Parathyroid adenoma (tissue), 2 donors: Measurements from ENCODE around the gene KLHL4.
"Not testable (repeated sequence)": the region's sequence is repeated elsewhere in the genome, so short reads cannot be mapped to it uniquely, and the experiment has no call there.

Source experiments
- H2AFZ ChIP-seq: fragments of 300-600 bp; sonication (generic); one replicate; pipeline ENCODE4 v1.7.0; 2017; ENCODE audit warnings: antibody characterized with exemption, mild to moderate bottlenecking
- H3K27ac ChIP-seq: fragments of 300-600 bp; sonication (generic); one replicate; pipeline ENCODE4 v1.7.0; 2017
- H3K27me3 ChIP-seq: fragments of 300-600 bp; sonication (generic); one replicate; pipeline ENCODE4 v1.7.0; 2017; ENCODE audit warnings: low read length; ENCODE audit not compliant: control insufficient read depth, insufficient read depth
- H3K36me3 ChIP-seq: fragments of 300-600 bp; sonication (generic); one replicate; pipeline ENCODE4 v1.7.0; 2017; ENCODE audit warnings: low read length; ENCODE audit not compliant: control insufficient read depth, insufficient read depth
- H3K4me1 ChIP-seq: fragments of 300-600 bp; sonication (generic); one replicate; pipeline ENCODE4 v1.7.0; 2017; ENCODE audit warnings: control low read depth
- H3K4me2 ChIP-seq: fragments of 300-600 bp; sonication (generic); one replicate; pipeline ENCODE4 v1.7.0; 2017; ENCODE audit warnings: low read length
- H3K4me3 ChIP-seq: fragments of 300-600 bp; sonication (generic); one replicate; pipeline ENCODE4 v1.7.0; 2017; ENCODE audit warnings: low read depth, low read length
- H3K79me2 ChIP-seq: fragments of 300-600 bp; sonication (generic); one replicate; pipeline ENCODE4 v1.7.0; 2017; ENCODE audit warnings: control low read depth
- H3K9ac ChIP-seq: fragments of 300-600 bp; sonication (generic); one replicate; pipeline ENCODE4 v1.7.0; 2017; ENCODE audit warnings: mild to moderate bottlenecking
- H3K9me3 ChIP-seq: fragments of 300-600 bp; sonication (generic); one replicate; pipeline ENCODE4 v1.7.0; 2017; ENCODE audit warnings: low read length; ENCODE audit not compliant: control insufficient read depth
- TF ChIP-seq, protein P1 (sequence below): fragments of 300-600 bp; sonication (generic); IDR thresholded peaks from one replicate; pipeline ENCODE4 v1.7.0; 2017; ENCODE audit warnings: antibody characterized with exemption, mild to moderate bottlenecking
- donor health status: primary hyperparathyroidism.

The KLHL4 gene, protein sequence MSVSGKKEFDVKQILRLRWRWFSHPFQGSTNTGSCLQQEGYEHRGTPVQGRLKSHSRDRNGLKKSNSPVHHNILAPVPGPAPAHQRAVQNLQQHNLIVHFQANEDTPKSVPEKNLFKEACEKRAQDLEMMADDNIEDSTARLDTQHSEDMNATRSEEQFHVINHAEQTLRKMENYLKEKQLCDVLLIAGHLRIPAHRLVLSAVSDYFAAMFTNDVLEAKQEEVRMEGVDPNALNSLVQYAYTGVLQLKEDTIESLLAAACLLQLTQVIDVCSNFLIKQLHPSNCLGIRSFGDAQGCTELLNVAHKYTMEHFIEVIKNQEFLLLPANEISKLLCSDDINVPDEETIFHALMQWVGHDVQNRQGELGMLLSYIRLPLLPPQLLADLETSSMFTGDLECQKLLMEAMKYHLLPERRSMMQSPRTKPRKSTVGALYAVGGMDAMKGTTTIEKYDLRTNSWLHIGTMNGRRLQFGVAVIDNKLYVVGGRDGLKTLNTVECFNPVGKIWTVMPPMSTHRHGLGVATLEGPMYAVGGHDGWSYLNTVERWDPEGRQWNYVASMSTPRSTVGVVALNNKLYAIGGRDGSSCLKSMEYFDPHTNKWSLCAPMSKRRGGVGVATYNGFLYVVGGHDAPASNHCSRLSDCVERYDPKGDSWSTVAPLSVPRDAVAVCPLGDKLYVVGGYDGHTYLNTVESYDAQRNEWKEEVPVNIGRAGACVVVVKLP

DNA sequence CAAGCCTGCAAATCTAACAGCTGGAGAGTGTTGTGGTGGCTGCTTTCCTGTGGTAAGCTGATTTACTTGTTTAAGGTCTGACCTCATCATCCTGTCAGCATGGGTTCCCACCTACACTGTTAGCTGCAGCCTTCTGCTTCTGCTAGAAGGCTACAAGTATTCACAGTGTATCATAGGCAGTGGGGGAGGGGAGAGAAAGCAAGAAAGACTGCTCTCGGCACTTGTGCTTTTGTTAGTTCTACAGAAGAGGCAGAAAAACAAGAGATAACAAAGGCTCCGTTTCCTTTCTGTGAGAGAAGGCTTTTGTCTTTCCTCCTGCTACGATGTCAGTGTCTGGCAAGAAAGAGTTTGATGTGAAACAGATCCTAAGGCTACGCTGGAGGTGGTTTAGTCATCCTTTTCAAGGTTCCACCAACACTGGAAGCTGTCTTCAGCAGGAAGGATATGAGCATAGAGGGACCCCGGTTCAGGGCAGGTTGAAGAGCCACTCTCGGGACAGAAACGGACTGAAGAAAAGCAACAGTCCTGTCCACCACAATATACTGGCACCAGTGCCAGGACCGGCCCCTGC, at the start of gene KLHL4:
KLHL4 (plus strand) TSS at position 232 of the 571 bp plus-strand sequence; CDS start at position 324, 92 bp downstream.
- Histone ChIP-seq H3K4me1 (no peaks in the 10 kb centered on the region), H3K4me2 (peak within 1 kb of the TSS; percentile 44), H3K79me2 (no peaks in the 10 kb centered on the region), H2AFZ (no peak within 1 kb of the TSS), H3K36me3 (no peaks in the 10 kb centered on the region), H3K4me3 (no peak within 1 kb of the TSS), H3K27ac (no peak within 1 kb of the TSS), H3K9me3 (no peaks in the 10 kb centered on the region), H3K9ac (no peak within 1 kb of the TSS), H3K27me3 (no peaks in the 10 kb centered on the region)
- TF ChIP-seq, protein P1, sequence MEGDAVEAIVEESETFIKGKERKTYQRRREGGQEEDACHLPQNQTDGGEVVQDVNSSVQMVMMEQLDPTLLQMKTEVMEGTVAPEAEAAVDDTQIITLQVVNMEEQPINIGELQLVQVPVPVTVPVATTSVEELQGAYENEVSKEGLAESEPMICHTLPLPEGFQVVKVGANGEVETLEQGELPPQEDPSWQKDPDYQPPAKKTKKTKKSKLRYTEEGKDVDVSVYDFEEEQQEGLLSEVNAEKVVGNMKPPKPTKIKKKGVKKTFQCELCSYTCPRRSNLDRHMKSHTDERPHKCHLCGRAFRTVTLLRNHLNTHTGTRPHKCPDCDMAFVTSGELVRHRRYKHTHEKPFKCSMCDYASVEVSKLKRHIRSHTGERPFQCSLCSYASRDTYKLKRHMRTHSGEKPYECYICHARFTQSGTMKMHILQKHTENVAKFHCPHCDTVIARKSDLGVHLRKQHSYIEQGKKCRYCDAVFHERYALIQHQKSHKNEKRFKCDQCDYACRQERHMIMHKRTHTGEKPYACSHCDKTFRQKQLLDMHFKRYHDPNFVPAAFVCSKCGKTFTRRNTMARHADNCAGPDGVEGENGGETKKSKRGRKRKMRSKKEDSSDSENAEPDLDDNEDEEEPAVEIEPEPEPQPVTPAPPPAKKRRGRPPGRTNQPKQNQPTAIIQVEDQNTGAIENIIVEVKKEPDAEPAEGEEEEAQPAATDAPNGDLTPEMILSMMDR, result no peak

DNA sequence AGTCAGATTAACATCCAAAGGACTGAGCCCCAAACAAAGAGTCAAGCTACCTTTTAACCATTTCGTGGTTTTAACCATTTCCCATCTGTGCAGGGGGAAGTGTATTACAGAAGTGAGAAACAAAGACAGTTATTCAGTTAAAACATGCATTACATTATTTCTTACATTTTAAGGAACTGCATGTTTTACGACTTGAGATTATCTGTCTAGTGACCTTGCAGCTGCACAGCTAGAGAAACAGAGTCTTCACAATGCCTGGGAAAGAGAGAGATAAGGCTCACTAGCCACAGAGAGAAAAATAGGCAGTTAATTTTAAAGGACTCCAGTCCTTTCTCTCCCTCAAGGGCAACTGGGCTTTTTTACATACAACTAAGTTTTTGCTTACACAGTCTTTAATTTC, 48.7 kb upstream of the KLHL4 start:
- Histone ChIP-seq H3K79me2 (no peaks in the 10 kb centered on the region), H3K9me3 (no peaks in the 10 kb centered on the region), H3K9ac (no peak overlapping the region), H3K27ac (no peak overlapping the region), H3K4me2 (no peak overlapping the region), H3K27me3 (no peaks in the 10 kb centered on the region), H3K36me3 (no peaks in the 10 kb centered on the region), H3K4me3 (no peak overlapping the region), H3K4me1 (no peaks in the 10 kb centered on the region), H2AFZ (no peak overlapping the region)
- TF ChIP-seq, protein P1, result no peak

DNA sequence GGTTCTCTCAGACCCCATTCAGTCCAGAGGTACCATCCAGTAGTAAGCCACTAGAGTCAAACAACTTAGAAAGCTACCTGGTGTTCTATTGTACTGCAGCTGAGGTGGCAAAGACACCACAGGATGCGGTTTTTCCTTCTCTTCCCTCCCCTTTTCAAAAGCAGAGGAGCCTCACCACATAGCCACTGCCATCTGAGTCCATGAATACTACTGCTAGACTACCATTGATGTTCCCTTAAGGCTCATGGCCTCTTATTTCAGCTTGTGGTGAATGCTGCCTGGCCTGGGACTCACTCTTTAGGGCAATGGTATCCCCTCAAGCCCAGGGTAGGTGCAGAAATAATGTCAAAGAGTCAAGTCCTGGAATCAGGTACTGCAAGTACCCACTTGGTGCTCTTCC, 41.8 kb upstream of the KLHL4 start:
- Histone ChIP-seq H3K4me2 (no peak overlapping the region), H3K9ac (no peak overlapping the region), H3K27ac (no peak overlapping the region), H3K4me1 (no peaks in the 10 kb centered on the region), H2AFZ (no peak overlapping the region), H3K4me3 (no peak overlapping the region), H3K36me3 (no peaks in the 10 kb centered on the region), H3K9me3 (no peaks in the 10 kb centered on the region), H3K79me2 (no peaks in the 10 kb centered on the region), H3K27me3 (no peaks in the 10 kb centered on the region)
- TF ChIP-seq, protein P1, result no peak

DNA sequence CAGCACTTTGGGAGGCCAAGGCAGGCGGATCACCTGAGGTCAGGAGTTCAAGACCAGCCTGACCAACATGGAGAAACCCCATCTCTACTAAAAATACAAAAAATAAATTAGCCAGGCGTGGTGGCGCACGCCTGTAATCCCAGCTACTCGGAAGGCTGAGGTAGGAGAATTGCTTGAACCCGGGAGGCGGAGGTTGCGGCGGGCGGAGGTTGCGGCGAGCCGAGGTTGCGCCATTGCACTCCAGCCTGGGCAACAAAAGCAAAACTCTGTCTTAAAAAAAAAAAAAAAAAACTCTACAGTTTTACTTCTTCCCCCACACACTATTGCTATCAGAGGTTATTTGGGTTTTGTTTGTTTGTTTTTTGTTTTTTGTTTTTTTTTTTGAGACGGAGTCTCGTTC, 38.9 kb upstream of the KLHL4 start:
- H3K9me3 ChIP-seq, H3K36me3 ChIP-seq, H3K4me2 ChIP-seq, H3K79me2 ChIP-seq, H3K9ac ChIP-seq, H2AFZ ChIP-seq, H3K27me3 ChIP-seq, H3K4me3 ChIP-seq, H3K27ac ChIP-seq, H3K4me1 ChIP-seq: not testable (repeated sequence)

DNA sequence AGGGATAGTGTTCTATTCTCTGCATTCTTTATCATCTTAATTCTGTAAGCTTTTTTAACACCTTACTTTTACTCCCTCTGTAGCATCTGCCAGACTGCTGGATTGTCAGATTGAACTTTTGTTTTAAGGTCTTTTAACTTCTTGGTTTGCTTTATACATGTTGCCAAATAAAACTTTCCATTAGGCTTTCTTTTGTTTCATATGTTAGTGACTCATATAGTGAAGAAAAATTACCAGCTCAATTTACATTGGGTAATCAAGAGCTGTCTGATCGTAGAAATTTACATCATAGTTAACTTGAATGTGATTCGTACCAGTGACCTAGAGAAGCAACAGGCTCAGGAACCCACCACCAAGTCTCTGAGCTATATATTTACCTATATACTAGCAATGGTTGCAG, 28.5 kb upstream of the KLHL4 start:
- H3K27me3 ChIP-seq, result no peaks in the 10 kb centered on the region
- no peak overlapping the region for H3K27ac ChIP-seq
- H3K79me2 ChIP-seq, result no peaks in the 10 kb centered on the region
- H3K9ac ChIP-seq, result no peak overlapping the region
- TF ChIP-seq, protein P1, result no peak
- no peaks in the 10 kb centered on the region for H3K9me3 ChIP-seq
- no peak overlapping the region for H2AFZ ChIP-seq
- no peaks in the 10 kb centered on the region for H3K36me3 ChIP-seq
- no peak overlapping the region for H3K4me2 ChIP-seq
- H3K4me3 ChIP-seq, result no peak overlapping the region
- H3K4me1 ChIP-seq, result no peaks in the 10 kb centered on the region
